Measurements from ENCODE around the gene CNTN5. TPM values are rescaled to one million over a fixed set of nuclear protein-coding genes. Genes with fewer than 3 reads are reported as not detected.

The CNTN5 gene
- total RNA-seq, 1 donor from 2014 or later: not detected

DNA sequence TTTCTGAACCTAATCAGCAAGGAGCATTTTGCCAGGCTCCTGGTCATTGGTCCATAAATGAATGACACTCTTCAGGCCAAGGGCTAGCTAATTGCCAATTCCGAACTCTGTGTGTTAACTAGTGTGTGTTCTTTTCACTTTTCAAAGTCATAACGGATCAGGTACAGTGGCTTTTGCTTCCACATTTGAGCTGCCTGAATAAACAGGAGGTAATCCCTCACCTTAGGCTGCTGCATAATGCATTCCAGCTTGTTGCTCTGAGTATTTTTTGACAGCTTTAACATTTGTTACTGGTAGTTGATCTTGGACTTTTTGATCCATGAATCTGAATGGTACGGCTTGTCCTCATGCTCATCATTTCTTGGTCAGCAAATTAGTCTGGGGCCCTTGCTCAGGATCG is 485.1 kb downstream of the CNTN5 start:
- DNase-seq (ENCODE audit: low read depth in 2 of 2): no peak

DNA sequence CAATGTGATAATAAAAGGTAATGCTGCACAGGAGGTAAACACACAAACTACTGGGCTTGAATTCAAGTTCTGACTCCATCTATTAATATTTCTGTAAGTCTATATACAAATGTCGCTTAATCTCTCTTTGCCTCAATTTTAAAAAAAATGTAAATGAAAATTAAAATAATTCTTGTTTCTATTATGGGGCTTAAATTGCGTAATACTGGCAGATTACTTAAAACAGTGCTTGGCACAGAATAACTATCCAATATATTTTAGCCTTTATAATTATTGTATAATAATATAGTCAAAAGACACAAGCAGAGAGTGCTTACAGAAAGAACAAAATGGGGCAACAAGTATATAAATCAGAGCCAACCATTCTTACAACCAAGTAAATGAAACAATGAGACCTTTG is 489.1 kb downstream of the CNTN5 start:
- DNase-seq (ENCODE audit: low read depth in 2 of 2): no peak

DNA sequence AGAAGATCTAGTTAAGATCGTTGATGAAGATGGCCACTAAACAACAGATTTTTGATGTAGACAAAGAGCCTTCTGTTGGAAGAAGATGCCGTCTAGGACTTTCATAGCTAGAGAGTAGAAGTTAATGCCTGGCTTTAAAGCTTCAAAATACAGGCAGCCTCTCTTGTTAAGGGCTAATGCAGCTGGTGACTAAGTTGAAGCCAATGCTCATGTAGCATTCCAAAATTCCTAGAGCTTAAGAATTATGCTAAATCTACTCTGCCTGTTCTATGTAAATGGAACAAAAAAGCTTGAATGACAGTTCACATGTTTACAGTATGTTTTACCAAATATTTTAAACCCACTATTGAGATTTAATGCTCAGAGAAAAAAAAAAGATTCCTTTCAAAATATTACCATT is 492.6 kb downstream of the CNTN5 start:
- no peak for DNase-seq (ENCODE audit: low read depth in 2 of 2)

DNA sequence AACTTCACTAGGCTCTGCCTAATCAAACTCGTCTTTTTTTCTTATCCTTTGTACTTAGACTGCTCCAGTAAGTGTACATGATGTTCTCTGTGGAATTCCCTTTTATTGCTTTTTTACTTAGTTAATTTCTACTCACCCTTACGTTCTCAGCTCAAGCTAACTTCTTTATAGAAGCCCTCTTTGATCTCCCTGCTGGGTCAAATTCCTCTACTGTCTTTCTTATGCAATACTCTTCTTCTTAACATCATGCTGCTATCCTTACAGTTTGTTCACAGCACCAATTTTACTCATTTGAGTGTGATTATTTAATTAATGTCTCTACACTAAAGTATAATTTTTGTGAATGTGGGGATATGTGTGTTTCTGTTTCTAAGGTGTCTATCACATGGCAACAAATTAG is 498.3 kb downstream of the CNTN5 start:
- no peak for DNase-seq (ENCODE audit: low read depth in 2 of 2)

DNA sequence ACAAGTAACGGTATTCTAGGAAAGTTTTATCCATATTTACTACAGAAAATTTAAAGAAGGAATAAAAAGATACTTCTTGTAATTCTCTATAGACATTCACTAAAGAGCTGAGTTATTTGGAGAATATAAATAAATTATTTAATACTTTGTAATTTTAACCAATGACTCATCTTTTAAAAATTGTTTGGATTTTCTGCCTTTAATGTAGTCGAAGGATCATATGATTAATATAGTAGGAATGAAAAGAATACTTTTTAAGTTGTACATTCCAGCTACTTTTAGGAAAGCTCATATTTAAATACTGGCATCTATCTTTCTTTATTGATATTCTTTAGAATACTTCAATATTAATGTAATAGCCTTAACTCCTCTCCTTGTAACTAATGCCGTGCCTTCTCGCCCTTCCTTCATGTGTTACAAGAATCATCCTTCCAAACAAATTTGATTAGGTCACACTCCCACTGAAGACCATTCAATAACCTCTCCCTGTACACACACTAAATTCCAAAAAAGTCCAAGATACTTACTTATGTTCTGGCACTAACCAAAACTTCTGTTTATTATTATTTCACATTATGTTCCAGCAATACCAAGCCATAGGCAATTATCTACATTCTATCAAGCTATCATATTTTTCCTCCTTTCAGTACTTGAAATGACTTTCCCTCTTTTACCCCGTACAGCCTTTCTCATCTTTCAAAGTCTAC is 501.9 kb downstream of the CNTN5 start:
- DNase-seq (ENCODE audit: low read depth in 2 of 2): no peak

DNA sequence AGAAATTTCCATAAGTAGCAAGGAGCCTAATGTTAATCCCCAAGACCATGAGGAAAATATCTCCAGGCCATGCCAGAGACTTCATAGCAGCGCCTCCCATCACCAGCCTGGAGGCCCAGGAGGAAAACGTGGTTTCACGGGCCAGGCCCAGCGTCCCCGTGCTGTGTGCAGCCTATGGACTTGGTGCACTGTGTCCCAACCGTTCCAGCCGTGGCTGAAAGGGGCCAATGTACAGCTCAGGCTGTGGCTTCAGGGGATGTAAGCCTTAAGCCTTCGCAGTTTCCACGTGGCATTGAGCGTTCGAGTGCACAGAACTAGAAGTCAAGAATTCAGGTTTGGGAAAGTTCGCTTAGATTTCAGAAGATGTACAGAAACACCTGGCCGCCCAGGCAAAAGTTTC is 510.7 kb downstream of the CNTN5 start:
- no peak for DNase-seq (ENCODE audit: low read depth in 2 of 2)

DNA sequence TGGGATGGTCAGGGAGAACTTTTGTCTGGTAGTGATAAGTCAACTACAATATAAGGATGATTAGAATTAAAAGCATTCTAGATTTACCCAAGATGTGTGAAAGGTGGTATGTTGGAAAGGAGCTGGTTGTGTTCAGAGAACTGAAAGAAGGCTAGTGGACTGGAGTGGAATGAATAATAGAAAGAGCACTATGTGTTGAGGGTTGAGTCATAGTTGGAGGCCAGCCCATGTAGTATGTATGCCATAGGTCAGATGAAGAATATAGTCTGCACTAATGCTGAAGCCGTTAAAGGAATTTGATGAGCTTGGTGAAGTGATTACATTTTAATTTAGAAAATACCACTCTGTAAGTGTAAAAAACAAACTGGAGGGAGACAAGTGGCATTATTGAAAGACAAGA is 514.1 kb downstream of the CNTN5 start:
- no peak for DNase-seq (ENCODE audit: low read depth in 2 of 2)

DNA sequence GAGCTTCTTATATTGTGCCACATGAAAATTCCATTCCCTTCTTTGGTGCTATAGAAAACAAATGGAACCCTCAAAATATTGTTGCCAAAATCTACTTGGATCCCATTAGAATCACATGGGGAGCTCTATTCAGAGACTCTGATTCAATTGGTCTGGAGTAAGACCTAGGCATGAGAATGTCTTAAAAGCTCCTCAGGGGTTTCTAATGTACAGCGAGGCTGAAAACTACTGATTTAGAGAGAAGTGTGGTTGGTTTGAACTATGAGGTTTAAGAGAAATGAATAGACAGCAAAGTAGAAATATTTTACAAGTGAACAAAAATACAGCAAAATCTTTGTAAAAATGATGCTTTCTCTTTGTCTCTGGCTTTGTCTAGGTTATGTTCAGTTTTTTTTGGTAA is 514.7 kb downstream of the CNTN5 start:
- no peak for DNase-seq (ENCODE audit: low read depth in 2 of 2)

DNA sequence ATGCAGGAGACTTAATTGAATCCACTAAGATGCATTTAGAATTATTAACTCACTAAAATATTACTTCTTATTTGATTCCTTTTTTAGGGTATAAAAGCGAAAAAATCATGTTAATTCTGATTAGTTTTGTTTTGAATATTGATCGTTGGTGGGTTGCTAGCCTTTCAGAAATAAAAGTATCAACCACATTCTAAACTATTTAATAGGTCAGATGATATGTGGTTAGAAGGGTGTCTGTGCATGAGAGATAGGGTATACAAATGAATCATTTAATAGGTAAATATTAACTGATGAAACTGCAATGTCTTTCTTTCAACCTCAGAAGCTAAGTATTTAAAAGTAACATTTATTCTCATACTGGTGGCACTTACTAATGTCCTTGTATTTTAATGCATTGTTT is 515.1 kb downstream of the CNTN5 start:
- no peak for DNase-seq (ENCODE audit: low read depth in 2 of 2)

DNA sequence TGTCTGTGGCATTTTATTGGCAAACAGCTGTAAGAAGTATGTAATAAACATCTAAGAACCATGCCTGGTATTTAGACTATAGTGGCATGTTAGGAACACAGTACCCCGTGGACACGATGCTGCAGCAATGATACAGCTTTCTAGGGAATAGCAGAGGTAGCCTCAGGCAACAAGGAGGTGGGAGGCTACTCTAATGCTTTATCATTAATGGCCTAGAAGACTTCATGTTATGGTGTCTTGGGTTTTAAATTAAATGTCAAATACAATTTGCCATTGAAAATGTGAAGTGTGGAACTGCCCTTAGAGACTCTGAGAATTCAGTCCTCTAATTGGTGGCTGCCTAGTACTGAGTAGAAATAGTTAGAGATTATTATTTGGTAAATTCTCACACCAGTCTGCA is 516.9 kb downstream of the CNTN5 start:
- DNase-seq (ENCODE audit: low read depth in 2 of 2): no peak

DNA sequence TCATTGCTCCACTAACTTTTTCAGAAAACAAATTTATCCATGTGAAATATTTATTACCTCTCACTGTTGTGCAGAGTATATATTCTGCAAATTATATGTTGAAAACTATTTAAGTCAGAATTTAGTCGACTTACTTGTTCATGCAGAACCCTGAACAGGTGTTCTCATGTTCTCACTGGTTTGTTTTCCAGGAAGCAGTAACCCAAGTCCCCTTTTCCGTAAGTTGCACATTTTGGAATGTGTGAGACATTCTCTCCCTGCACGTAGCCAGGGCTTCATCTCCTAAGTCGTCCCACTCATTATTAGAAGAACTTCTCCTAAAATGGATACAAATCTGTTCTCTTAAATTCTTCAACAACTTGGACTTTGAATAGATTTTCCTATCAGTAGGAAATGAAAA is 524.9 kb downstream of the CNTN5 start:
- DNase-seq (ENCODE audit: low read depth in 2 of 2): no peak

DNA sequence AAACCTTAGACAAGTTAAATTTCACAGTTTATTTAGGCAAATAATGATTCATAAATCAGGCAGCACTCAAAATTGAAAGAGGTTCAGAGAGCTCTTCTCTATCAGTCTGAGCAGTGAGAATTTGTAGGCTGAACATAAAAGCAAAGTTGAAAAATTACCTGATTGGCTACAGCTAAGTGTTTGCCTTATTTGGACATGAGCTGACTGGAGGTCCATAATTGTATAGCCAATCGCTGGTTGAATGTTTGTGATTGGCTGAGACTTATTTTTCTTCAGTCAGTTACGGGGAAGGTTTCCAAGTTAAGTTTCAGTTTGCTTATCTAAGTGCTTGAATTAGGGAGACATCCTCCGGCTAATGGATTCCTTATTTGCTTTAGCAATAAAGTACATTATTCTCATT is 527.5 kb downstream of the CNTN5 start:
- DNase-seq (ENCODE audit: low read depth in 2 of 2): no peak

DNA sequence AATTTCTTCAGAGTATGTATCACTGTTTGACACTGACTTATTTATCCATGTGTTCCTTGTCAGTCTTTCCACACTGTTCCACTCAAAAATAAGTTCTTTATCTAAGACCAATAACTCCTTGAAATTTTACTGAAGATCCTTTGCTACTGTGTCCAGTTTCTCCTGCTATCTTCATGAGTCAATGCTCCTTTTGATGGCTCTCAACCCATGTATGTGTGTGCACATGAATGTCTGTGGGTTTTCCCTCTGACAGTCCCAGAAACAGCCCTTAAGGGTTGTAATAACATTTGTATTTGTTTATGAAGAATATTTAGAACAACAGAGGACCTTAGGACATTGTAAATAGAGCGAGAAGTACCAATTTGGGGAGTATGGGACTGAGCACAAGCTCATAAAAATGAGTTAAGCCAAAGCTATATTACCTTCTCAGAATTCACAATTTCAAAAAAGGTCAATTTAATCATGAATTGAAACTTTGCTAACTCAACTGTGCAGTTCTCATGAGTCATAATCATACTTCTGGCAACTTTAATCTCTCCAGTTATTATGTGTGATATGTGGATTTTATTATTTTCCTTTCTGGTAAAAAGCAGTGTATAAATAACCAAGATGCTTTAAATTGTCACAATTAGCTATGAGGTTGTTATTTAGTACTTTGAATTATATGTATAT is 533.6 kb downstream of the CNTN5 start:
- no peak for DNase-seq (ENCODE audit: low read depth in 2 of 2)

DNA sequence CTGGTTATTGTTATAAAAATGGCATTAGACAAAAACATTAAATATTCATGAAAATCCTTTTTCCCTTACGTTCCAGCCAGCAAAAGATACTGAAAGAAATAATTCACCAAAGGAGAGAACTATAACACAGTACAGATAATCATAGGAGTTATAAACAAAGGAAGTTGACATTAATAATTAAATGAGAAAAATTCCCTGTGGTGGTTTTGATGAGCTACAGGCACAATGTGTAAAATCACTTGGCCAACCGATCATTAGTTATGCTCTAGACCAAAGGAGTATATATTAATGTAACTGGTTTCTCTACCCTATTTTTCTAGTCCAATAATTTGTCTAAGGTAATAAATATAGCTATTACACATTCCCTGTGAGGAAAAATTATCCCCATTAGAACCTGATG is 534.7 kb downstream of the CNTN5 start:
- DNase-seq (ENCODE audit: low read depth in 2 of 2): no peak

DNA sequence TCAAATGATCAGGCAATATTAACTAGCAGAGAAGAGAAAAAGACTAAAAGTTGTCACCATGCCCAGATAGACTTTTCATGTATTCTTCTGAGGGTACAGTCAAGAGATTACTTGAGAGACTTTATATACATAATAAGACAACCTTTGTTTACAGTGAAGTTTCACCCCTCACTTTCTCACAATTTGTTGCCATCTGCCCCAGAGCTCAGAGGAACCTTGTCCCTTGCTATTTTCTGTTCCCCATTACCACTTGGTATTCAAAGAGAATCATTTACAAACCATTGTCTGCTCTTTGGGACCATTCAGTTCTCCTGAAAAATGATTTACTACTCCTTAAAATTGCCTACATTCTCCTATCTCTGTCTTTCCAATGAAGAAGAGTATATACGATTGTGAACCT is 544.6 kb downstream of the CNTN5 start:
- no peak for DNase-seq (ENCODE audit: low read depth in 2 of 2)

DNA sequence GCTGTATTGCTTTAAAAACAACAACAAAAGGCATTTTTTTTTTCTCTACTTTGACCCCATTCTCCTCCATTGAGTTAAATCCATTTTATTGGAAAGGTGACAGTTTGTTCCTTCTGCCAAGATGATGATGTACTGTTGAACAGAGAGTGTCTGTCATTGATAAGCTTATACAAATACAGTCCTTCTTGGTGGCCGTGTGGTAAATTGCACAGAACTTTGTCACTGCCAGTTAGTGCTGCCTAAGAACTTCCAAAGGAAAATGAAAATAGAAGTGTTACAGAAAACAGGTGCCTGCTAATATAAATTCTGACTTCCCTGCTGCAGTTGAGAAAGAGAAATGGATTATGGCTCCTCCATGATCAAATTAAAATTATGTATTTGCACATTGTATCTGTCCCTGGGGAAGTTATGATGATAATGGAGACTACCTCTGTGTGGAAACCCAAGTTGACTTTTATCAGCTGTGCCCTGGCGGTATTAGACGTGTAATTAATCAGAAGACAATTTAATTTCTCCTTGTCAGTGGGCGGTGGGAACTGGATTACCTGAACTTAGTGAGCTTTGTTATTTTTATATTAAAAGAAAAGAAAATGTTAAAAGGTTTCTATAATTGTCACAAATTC is 546.7 kb downstream of the CNTN5 start:
- no peak for DNase-seq (ENCODE audit: low read depth in 2 of 2)

DNA sequence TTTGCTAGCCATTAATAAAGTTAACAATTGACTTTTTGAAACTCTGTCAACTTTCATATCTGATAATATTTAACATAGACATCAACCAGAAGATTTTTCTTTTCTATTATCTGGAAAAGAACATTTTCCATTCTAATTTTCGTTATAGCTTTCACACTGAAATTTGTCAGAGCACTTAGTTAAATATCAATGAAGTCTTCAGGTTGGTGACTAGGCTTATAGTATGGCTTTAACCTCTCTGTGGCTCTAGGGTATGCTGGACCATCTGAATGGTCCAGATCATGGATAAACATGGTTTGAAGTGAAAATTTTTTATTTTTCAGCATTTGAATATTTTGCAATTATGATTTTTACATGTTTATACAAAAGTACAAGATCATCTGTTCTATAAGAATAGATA is 548.1 kb downstream of the CNTN5 start:
- DNase-seq (ENCODE audit: low read depth in 2 of 2): no peak

DNA sequence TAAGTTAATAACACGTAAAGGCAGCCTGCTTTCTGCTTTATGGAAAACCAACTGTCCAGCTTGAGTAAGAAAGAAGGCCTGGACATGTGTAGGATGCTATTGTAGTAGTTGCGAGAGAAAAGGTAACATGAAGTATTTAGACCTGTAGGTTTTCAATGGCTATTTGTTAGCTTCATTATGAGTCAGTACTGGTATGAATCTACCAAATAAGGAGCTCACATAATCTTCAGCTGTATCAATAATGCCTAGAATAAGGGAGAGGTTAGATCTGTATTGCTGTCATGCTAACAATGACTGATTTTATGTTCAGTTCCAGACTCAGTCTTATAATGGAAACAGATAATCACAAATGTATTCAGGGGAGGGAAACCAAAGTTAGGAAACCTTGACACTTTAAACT is 550.3 kb downstream of the CNTN5 start:
- no peak for DNase-seq (ENCODE audit: low read depth in 2 of 2)

DNA sequence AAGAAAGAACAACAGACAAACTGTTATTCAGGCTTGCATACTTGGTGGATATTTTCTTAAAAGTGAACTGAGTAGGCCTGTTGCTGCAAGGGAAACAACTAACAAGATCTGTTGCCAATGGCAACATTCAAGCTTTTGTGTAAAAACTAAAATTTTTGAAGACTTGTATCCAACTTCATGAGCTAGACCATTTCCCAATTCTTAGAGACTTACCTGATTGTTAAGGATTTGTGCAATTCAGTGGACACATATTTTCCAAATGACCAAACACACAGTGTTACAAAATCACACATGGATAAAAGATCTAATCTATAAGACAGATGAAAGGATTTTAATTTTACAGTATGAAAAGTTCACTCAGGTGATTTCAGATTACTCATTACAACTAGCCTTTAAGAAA is 564.1 kb downstream of the CNTN5 start:
- DNase-seq (ENCODE audit: low read depth in 2 of 2): no peak

DNA sequence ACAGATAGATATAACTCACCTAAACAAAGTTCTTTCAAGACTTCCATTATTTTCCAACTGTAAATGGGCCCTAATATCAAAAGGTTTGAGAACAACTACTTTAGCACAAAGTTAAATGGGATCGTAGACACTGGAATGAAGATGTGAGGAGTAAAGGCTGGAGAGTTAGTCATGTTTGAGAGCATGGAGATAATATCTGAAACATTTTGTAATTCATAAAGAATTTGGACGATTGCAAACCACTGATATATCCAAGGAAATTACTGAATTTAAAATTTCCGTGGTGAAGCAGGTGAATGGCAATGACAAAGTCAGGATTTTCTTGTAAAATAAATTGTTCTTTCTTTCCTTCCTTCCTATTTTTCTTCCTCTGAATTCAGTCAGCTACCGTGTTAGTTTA is 564.9 kb downstream of the CNTN5 start:
- DNase-seq (ENCODE audit: low read depth in 2 of 2): no peak

DNA sequence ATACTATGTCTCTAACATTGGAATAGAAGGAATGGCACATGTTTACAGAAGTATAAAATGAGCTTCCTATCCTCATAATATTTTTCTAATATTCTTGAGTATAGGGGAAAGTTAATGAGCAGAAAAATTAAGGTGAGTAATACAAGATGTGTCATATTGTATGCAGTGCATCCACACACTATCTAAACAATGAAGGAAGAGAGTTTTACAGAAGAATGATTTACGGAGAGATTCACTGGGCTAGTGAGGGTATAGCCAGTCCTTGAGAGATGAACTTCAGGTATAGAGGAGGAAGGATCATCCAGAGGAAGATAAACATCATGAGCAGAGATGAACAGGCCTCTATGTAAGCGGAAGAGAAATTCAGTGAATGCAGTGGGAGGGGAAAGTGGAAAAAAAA is 569.0 kb downstream of the CNTN5 start:
- no peak for DNase-seq (ENCODE audit: low read depth in 2 of 2)

DNA sequence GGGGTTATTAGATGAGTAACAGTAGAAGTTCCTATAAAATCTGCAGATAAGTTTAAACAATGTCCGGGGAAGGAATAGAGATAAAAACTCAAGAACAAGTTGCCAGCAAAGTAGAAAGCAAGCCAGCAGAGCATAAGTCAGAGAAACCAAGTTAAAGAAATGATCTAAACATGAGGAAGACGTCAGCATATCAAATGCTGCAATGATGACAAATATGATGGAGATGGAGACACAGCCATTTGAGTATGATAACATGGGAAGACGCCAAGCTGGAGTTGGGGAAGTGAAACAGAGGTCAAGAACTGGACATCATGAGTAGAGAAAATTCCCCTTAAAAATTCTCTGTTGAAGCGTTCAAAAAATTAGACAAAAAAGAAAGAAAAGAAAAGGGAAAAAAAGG is 571.5 kb downstream of the CNTN5 start:
- DNase-seq (ENCODE audit: low read depth in 2 of 2): no peak

DNA sequence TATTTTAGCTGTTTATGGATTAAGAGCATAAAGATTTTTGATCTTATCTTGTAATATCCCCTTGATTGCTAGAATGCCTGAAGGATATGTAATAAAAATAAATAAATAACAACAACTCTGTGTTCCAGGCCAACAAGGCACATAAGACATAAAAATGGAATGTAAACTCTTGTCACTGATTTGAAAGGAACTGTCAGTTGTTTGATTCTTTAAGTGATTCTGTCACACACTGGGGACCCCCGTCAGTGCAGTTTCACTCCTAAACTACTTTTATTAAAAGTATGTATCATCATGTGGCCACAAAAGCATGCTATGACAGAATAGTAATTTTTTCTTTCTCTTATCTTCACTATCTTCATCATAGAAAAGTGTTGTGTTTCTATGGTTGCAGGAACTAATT is 572.4 kb downstream of the CNTN5 start:
- DNase-seq (ENCODE audit: low read depth in 2 of 2): no peak

Data from dermis microvascular lymphatic vessel endothelial cell (primary cell).